Gastrocnemius medialis (tissue), 4 donors: ENCODE results near the gene ROBO1.

Source experiments
- CTCF ChIP-seq, 5 experiments: fragments of 450-650 bp in 3 of 5; fragments of 200-600 bp in 2 of 5; sonication (generic) in 2 of 5; IDR thresholded peaks in 4 of 5; conservative IDR thresholded peaks in 1 of 5; 1 replicate in 4 of 5; 2 replicates in 1 of 5; pipeline ENCODE4 v1.5.1; 2016 to 2019; ENCODE audit warnings: antibody characterized with exemption in 5 of 5, mild to moderate bottlenecking in 3 of 5, moderate library complexity in 3 of 5
- POLR2A ChIP-seq, 2 donors: fragments of 450-650 bp; IDR thresholded peaks; one replicate each; pipeline ENCODE4 v1.6.1; 2017; ENCODE audit warnings: antibody characterized with exemption in 2 of 2, mild to moderate bottlenecking in 2 of 2, moderate library complexity in 2 of 2

GRCh38 chr3:78762121-78762520, 1005.7 kb downstream of the ROBO1 start:
- TF ChIP-seq POLR2A (IDR thresholded peaks at IDR 0.05) (no peak), CTCF (IDR thresholded peaks at IDR 0.05 in 4 of 5, conservative IDR thresholded peaks at IDR 0.05 in 1 of 5) (no peak)
